KMS-11 (cell line): ENCODE results near the gene CCDC171.

Source experiments
- H2AFZ ChIP-seq: fragments of 200-600 bp; sonication (generic); 2 replicates; pipeline ENCODE4 v1.6.1; 2016; ENCODE audit warnings: antibody characterized with exemption, mixed run types, low read depth
- H3K27ac ChIP-seq: fragments of 200-600 bp; sonication (generic); 2 replicates; pipeline ENCODE4 v1.6.1; 2016; ENCODE audit warnings: mild to moderate bottlenecking, mixed run types
- H3K27me3 ChIP-seq: fragments of 200-600 bp; sonication (generic); 2 replicates; pipeline ENCODE4 v1.6.1; 2017; ENCODE audit warnings: mild to moderate bottlenecking, low read depth, mixed run types, moderate library complexity; ENCODE audit not compliant: insufficient read depth
- H3K36me3 ChIP-seq: fragments of 200-600 bp; sonication (generic); 2 replicates; pipeline ENCODE4 v1.6.1; 2017; ENCODE audit warnings: mild to moderate bottlenecking, mixed run types; ENCODE audit not compliant: insufficient read depth
- H3K4me1 ChIP-seq: fragments of 200-600 bp; sonication (generic); 2 replicates; pipeline ENCODE4 v1.6.1; 2016; ENCODE audit warnings: mild to moderate bottlenecking, low read depth, mixed run types; ENCODE audit not compliant: poor library complexity, severe bottlenecking
- H3K4me2 ChIP-seq: fragments of 200-600 bp; sonication (generic); 2 replicates; pipeline ENCODE4 v1.7.0; 2016; ENCODE audit warnings: mild to moderate bottlenecking, mixed run types
- H3K4me3 ChIP-seq: fragments of 200-600 bp; sonication (generic); IDR thresholded peaks from 2 replicates; pipeline ENCODE4 v1.6.1; 2017; ENCODE audit warnings: low read depth, low read length, mixed read lengths; ENCODE audit not compliant: insufficient read depth
- H3K79me2 ChIP-seq: fragments of 200-600 bp; sonication (generic); 2 replicates; pipeline ENCODE4 v1.6.1; 2016; ENCODE audit warnings: low read depth, mixed run types; ENCODE audit not compliant: insufficient read depth
- H3K9ac ChIP-seq: fragments of 200-600 bp; sonication (generic); 2 replicates; pipeline ENCODE4 v1.6.1; 2016; ENCODE audit warnings: mild to moderate bottlenecking, mixed run types
- H4K20me1 ChIP-seq: fragments of 200-600 bp; sonication (generic); 2 replicates; pipeline ENCODE4 v1.6.1; 2016; ENCODE audit warnings: mild to moderate bottlenecking, mixed run types; ENCODE audit not compliant: insufficient read depth
- CTCF ChIP-seq: fragments of 200-600 bp; sonication (generic); conservative IDR thresholded peaks from 2 replicates; pipeline ENCODE4 v1.6.1; 2017; ENCODE audit warnings: low read depth, mild to moderate bottlenecking, antibody characterized with exemption, low read length, moderate library complexity, mixed read lengths

Gene CCDC171

GRCh38 chr9:15743512-15743911, 190.7 kb downstream of the CCDC171 start:
- no peak for TF ChIP-seq CTCF
- Histone ChIP-seq H3K4me2 (no peak overlapping the region), H3K4me3 (no peak overlapping the region), H3K4me1 (no peaks in the 10 kb centered on the region), H2AFZ (no peak overlapping the region), H3K27ac (no peak overlapping the region), H4K20me1 (no peaks in the 10 kb centered on the region), H3K36me3 (no peaks in the 10 kb centered on the region), H3K9ac (no peak overlapping the region), H3K79me2 (no peaks in the 10 kb centered on the region), H3K27me3 (no peaks in the 10 kb centered on the region)

DNA sequence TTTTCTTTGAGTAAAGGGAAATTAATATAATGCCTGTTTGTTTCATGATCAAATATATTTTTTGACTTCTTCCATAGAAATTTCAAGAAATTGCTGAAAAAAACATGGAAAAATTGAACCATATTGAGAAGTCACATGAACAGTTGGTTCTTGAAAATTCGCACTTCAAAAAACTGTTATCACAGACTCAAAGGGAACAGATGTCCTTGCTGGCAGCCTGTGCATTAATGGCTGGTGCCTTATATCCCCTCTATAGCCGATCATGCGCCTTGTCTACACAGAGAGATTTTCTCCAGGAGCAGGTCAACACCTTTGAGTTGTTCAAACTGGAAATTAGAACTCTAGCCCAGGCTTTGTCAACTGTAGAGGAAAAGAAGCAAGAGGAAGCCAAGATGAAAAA, 191.4 kb downstream of the CCDC171 start:
- Histone ChIP-seq H3K4me3 (no peak overlapping the region), H3K36me3 (no peaks in the 10 kb centered on the region), H3K79me2 (no peaks in the 10 kb centered on the region), H3K4me1 (no peaks in the 10 kb centered on the region), H3K27ac (no peak overlapping the region), H3K27me3 (no peaks in the 10 kb centered on the region), H2AFZ (no peak overlapping the region), H4K20me1 (no peaks in the 10 kb centered on the region), H3K9ac (no peak overlapping the region), H3K4me2 (no peak overlapping the region)
- TF ChIP-seq CTCF, result no peak

- Histone ChIP-seq H3K36me3 (no peaks in the 10 kb centered on the region), H2AFZ (no peak overlapping the region), H3K4me3 (no peak overlapping the region), H3K9ac (no peak overlapping the region), H4K20me1 (no peaks in the 10 kb centered on the region), H3K79me2 (no peaks in the 10 kb centered on the region), H3K27me3 (no peaks in the 10 kb centered on the region), H3K4me2 (no peak overlapping the region), H3K27ac (no peak overlapping the region), H3K4me1 (no peaks in the 10 kb centered on the region)
- TF ChIP-seq CTCF, result no peak
Measured at GRCh38 chr9:15746905-15747304, 194.1 kb downstream of the CCDC171 start.

DNA sequence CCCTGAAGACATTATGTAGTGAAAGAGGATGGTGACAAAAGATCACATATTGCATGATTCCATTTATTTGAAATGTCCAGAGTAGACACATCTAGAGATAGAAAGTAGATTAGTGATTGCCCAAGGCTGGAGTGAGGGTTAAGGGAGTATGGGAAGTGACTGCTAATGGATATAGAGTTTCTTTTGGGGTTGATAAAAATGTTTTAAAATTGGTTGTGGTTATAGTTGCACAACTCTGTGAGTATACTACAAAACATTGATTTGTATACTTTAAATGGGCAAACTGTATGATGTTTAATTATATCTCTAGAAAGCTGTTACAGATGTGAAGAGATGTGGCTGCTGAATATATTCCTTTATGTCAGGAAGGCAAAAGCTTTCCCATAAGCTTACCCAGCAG, 202.8 kb downstream of the CCDC171 start:
- Histone ChIP-seq H4K20me1 (no peaks in the 10 kb centered on the region), H3K9ac (no peak overlapping the region), H3K4me3 (no peak overlapping the region), H3K4me1 (no peaks in the 10 kb centered on the region), H3K27me3 (no peaks in the 10 kb centered on the region), H3K79me2 (no peaks in the 10 kb centered on the region), H3K36me3 (no peaks in the 10 kb centered on the region), H3K4me2 (no peak overlapping the region), H3K27ac (no peak overlapping the region), H2AFZ (no peak overlapping the region)
- no peak for TF ChIP-seq CTCF

DNA sequence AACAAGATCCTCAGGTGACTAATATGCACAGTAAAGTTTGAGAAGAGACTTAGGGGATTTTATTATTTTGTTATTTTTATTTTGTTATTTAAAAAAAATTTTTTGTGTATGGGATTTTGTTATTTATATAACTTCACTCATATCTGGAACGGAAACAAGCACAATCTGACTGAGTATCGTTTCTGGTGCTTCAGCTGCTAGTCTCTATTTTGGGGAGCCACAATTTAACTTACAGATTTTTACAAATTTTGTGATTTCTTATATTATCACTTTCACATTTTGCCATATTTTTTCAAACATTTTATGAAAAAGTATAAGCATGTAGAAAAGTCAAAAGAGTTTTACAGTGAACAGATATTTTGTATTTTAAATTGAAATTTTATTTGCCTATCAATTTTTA, 208.7 kb downstream of the CCDC171 start:
- Histone ChIP-seq H3K79me2 (no peaks in the 10 kb centered on the region), H3K9ac (no peak overlapping the region), H2AFZ (no peak overlapping the region), H3K27ac (no peak overlapping the region), H3K4me1 (no peaks in the 10 kb centered on the region), H3K4me2 (no peak overlapping the region), H3K27me3 (no peaks in the 10 kb centered on the region), H3K4me3 (no peak overlapping the region), H3K36me3 (no peaks in the 10 kb centered on the region), H4K20me1 (no peaks in the 10 kb centered on the region)
- no peak for TF ChIP-seq CTCF
